NCI-H446 treated with DMSO at 0.1 percent for 48 hours (cell line): ENCODE results near the gene SKP2.
"Not testable (repeated sequence)": the region's sequence is repeated elsewhere in the genome, so short reads cannot be mapped to it uniquely, and the experiment has no call there.

ENCODE experiments used
- DNase-seq: peaks from one replicate; lab custom pipeline; 2025; lab: John Stamatoyannopoulos, UW

SKP2 gene

GRCh38 chr5:36156619-36157018 is 4.7 kb downstream of the SKP2 start:
- no peak for DNase-seq

GRCh38 chr5:36158144-36158543 is 6.2 kb downstream of the SKP2 start:
- peak; percentile 33 for DNase-seq

- DNase-seq = no peak
Observed at GRCh38 chr5:36160617-36161016, 8.7 kb downstream of the SKP2 start.

- no peak for DNase-seq
Observed at GRCh38 chr5:36161361-36161760, 9.4 kb downstream of the SKP2 start.

GRCh38 chr5:36162810-36163486 is 11.0 kb downstream of the SKP2 start:
- no peak for DNase-seq

- no peak for DNase-seq
Observed at GRCh38 chr5:36164461-36164860, 12.6 kb downstream of the SKP2 start.

- no peak for DNase-seq
Observed at GRCh38 chr5:36168737-36169136, 16.8 kb downstream of the SKP2 start.

GRCh38 chr5:36170832-36171424 is 19.0 kb downstream of the SKP2 start:
- DNase-seq = no peak

GRCh38 chr5:36172599-36172998 is 20.7 kb downstream of the SKP2 start:
- no peak for DNase-seq

- DNase-seq = no peak
Observed at GRCh38 chr5:36173426-36173825, 21.5 kb downstream of the SKP2 start.

GRCh38 chr5:36174119-36174518 is 22.2 kb downstream of the SKP2 start:
- no peak for DNase-seq

GRCh38 chr5:36175043-36175442 is 23.1 kb downstream of the SKP2 start:
- no peak for DNase-seq

- DNase-seq = no peak
Observed at GRCh38 chr5:36177154-36177553, 25.2 kb downstream of the SKP2 start.

- DNase-seq = peak; percentile 54
Observed at GRCh38 chr5:36177715-36178523, 26.0 kb downstream of the SKP2 start.

GRCh38 chr5:36178524-36178890 is 26.6 kb downstream of the SKP2 start:
- no peak for DNase-seq

- DNase-seq = no peak
Observed at GRCh38 chr5:36179950-36180349, 28.0 kb downstream of the SKP2 start.

- DNase-seq = no peak
Observed at GRCh38 chr5:36180556-36181350, 28.8 kb downstream of the SKP2 start.

- DNase-seq = no peak
Observed at GRCh38 chr5:36181774-36182173, 29.9 kb downstream of the SKP2 start.

- not testable (repeated sequence) for DNase-seq
Observed at GRCh38 chr5:36184408-36184807, 32.5 kb downstream of the SKP2 start.

- no peak for DNase-seq
Observed at GRCh38 chr5:36193746-36194145, 41.8 kb downstream of the SKP2 start.

GRCh38 chr5:36198281-36198680 is 46.4 kb downstream of the SKP2 start:
- no peak for DNase-seq

- DNase-seq = not testable (repeated sequence)
Observed at GRCh38 chr5:36198783-36199182, 46.9 kb downstream of the SKP2 start.
